ENCODE data around the gene FOS.

FOS gene

GRCh38 chr14:75252254-75252837 is 26.3 kb upstream of the FOS start:
- no peak for DNase-seq

- DNase-seq, result no peak
These were observed 24.2 kb upstream of the FOS start for GRCh38 chr14:75254381-75254822.

- DNase-seq, result peak; percentile 35
These were observed 23.6 kb upstream of the FOS start for GRCh38 chr14:75254901-75255584.

GRCh38 chr14:75258079-75258802 is 20.4 kb upstream of the FOS start:
- no peak for DNase-seq

GRCh38 chr14:75258803-75259509 is 19.7 kb upstream of the FOS start:
- DNase-seq, result peak; percentile 99

GRCh38 chr14:75259510-75259855 is 19.1 kb upstream of the FOS start:
- DNase-seq, result peak; percentile 69

GRCh38 chr14:75260025-75260763 is 18.4 kb upstream of the FOS start:
- no peak for DNase-seq

GRCh38 chr14:75261820-75262219 is 16.8 kb upstream of the FOS start:
- no peak for DNase-seq

GRCh38 chr14:75262641-75263040 is 16.0 kb upstream of the FOS start:
- DNase-seq, result no peak

- DNase-seq, result no peak
These were observed 14.6 kb upstream of the FOS start for GRCh38 chr14:75264036-75264435.

GRCh38 chr14:75267141-75267721 is 11.4 kb upstream of the FOS start:
- peak; percentile 81 for DNase-seq

GRCh38 chr14:75268633-75269550 is 9.7 kb upstream of the FOS start:
- DNase-seq, result no peak

GRCh38 chr14:75271514-75271913 is 7.1 kb upstream of the FOS start:
- DNase-seq, result no peak

GRCh38 chr14:75273272-75274049 is 5.2 kb upstream of the FOS start:
- DNase-seq, result peak; percentile 81

- no peak for DNase-seq
These were observed 4.4 kb upstream of the FOS start for GRCh38 chr14:75274050-75274898.

- DNase-seq, result no peak
These were observed 3.6 kb upstream of the FOS start for GRCh38 chr14:75274899-75275569.

GRCh38 chr14:75275598-75275997 is 3.0 kb upstream of the FOS start:
- no peak for DNase-seq

GRCh38 chr14:75277008-75277814 is 1.4 kb upstream of the FOS start:
- DNase-seq, result peak; percentile 69
